H1 (cell line): ENCODE results near the gene RASGRP1. TPM values are rescaled to one million over a fixed set of nuclear protein-coding genes. Genes with fewer than 3 reads are reported as not detected.

Experiments
- CTCF ChIA-PET: fragments of 300-600 bp; sonication (Branson Sonifier 250); formaldehyde crosslinking; loops from one replicate; lab custom pipeline; 2021; ENCODE audit not compliant: partially characterized antibody; lab: Charles Lee
- POLR2A ChIA-PET: fragments of 300-600 bp; sonication (Branson Sonifier 250); formaldehyde crosslinking; loops from one replicate; lab custom pipeline; 2021; ENCODE audit warnings: inconsistent platforms; ENCODE audit not compliant: partially characterized antibody; lab: Charles Lee
- DNase-seq, 2 experiments: peaks; one replicate each; pipeline versions ENCODE4 v3.0.0 to v3.0.0-alpha.2; 2010 to 2022; ENCODE audit warnings: low spot score in 2 of 2, low read depth in 1 of 2, mixed read lengths in 1 of 2
- FAIRE-seq: peaks from 2 replicates; lab custom pipeline; 2011; peaks lifted over from hg19 to GRCh38; lab: Jason Lieb, UNC
- H2AFZ ChIP-seq: 2 replicates; pipeline ENCODE4 v1.8.1; 2012; ENCODE audit warnings: low read length, inconsistent platforms
- H2AK5ac ChIP-seq: 2 replicates; pipeline ENCODE4 v1.6.1; 2013; ENCODE audit warnings: low read depth, low read length
- H2BK120ac ChIP-seq: replicated peaks from 2 replicates; pipeline ENCODE3; 2013; ENCODE audit warnings: low read depth, low read length, inconsistent platforms
- H2BK12ac ChIP-seq: 2 replicates; pipeline ENCODE4 v1.6.1; 2013; ENCODE audit warnings: low read depth, low read length
- H2BK15ac ChIP-seq: 2 replicates; pipeline ENCODE4 v1.6.1; 2013; ENCODE audit warnings: low read length
- H2BK20ac ChIP-seq: 2 replicates; pipeline ENCODE4 v1.6.1; 2013; ENCODE audit warnings: low read length
- H2BK5ac ChIP-seq: 2 replicates; pipeline ENCODE4 v1.6.1; 2013; ENCODE audit warnings: low read depth, low read length
- H3K14ac ChIP-seq: 2 replicates; pipeline ENCODE4 v1.6.1; 2013; ENCODE audit warnings: inconsistent platforms; ENCODE audit not compliant: insufficient read length
- H3K18ac ChIP-seq: 2 replicates; pipeline ENCODE4 v1.6.1; 2013; ENCODE audit warnings: low read length; ENCODE audit errors: extremely low read depth
- H3K23ac ChIP-seq: 2 replicates; pipeline ENCODE4 v1.6.1; 2013; ENCODE audit warnings: inconsistent platforms; ENCODE audit not compliant: insufficient read length
- H3K23me2 ChIP-seq: 2 replicates; pipeline ENCODE4 v1.6.1; 2013; ENCODE audit warnings: low read depth, low read length
- H3K27ac ChIP-seq: 2 replicates; pipeline ENCODE4 v1.6.1; 2011; ENCODE audit warnings: low read depth, low read length, inconsistent platforms
- H3K27me3 ChIP-seq, 4 experiments: replicated peaks in 1 of 4; 1 replicate in 1 of 4; 2 replicates in 3 of 4; pipeline versions ENCODE4 v1.6.1 to v1.8.1; 2011 to 2013; ENCODE audit warnings: low read length in 3 of 4, mild to moderate bottlenecking in 3 of 4, inconsistent platforms in 2 of 4, mixed read lengths in 2 of 4, moderate library complexity in 1 of 4; ENCODE audit not compliant: control insufficient read depth in 3 of 4, insufficient read depth in 3 of 4; ENCODE audit errors: extremely low read depth in 1 of 4
- H3K36me3 ChIP-seq, 4 experiments: 2 replicates each; pipeline versions ENCODE4 v1.6.1 to v1.8.1; 2011 to 2013; ENCODE audit warnings: mild to moderate bottlenecking in 4 of 4, low read length in 3 of 4, moderate library complexity in 2 of 4, control low read depth in 1 of 4, inconsistent platforms in 1 of 4; ENCODE audit not compliant: insufficient read depth in 4 of 4, control insufficient read depth in 2 of 4
- H3K4ac ChIP-seq: replicated peaks from 2 replicates; pipeline ENCODE3; 2013; ENCODE audit warnings: low read length, low read depth, mixed read lengths, inconsistent platforms; ENCODE audit not compliant: insufficient read length
- H3K4me1 ChIP-seq, 4 experiments: replicated peaks in 1 of 4; 1 replicate in 1 of 4; 2 replicates in 3 of 4; pipeline versions ENCODE4 v1.6.1 to v1.8.1; 2011 to 2013; ENCODE audit warnings: low read length in 3 of 4, inconsistent platforms in 2 of 4, mixed read lengths in 1 of 4; ENCODE audit not compliant: insufficient read depth in 4 of 4, control insufficient read depth in 3 of 4
- H3K4me2 ChIP-seq, 2 experiments: 2 replicates each; pipeline versions ENCODE4 v1.6.1 to v1.8.1; 2011 to 2013; ENCODE audit warnings: low read depth in 2 of 2, low read length in 2 of 2, control low read depth in 1 of 2, inconsistent platforms in 1 of 2, mild to moderate bottlenecking in 1 of 2; ENCODE audit not compliant: insufficient read depth in 1 of 2
- H3K4me3 ChIP-seq, 4 experiments: fragments of 200-600, 300-600 bp in 1 of 4; sonication (generic), shearing (Covaris generic), sonication (Bioruptor Twin) in 1 of 4; 2 replicates each; pipeline versions ENCODE4 v1.5.1 to v1.8.1; 2011 to 2016; ENCODE audit warnings: low read length in 4 of 4, low read depth in 3 of 4, control low read depth in 2 of 4, inconsistent platforms in 2 of 4, mild to moderate bottlenecking in 2 of 4, mixed read lengths in 1 of 4, moderate library complexity in 1 of 4; ENCODE audit not compliant: insufficient read depth in 2 of 4; ENCODE audit errors: extremely low read depth in 1 of 4
- H3K56ac ChIP-seq: replicated peaks from 2 replicates; pipeline ENCODE3; 2013; ENCODE audit warnings: low read depth, mild to moderate bottlenecking, mixed read lengths, low read length, inconsistent platforms; ENCODE audit not compliant: insufficient read length
- H3K79me1 ChIP-seq: 2 replicates; pipeline ENCODE4 v1.6.1; 2013; ENCODE audit warnings: low read depth, low read length, control low read depth
- H3K79me2 ChIP-seq, 2 experiments: 2 replicates each; pipeline versions ENCODE4 v1.6.1 to v1.8.1; 2012 to 2013; ENCODE audit warnings: low read length in 2 of 2, mild to moderate bottlenecking in 2 of 2, inconsistent platforms in 1 of 2; ENCODE audit not compliant: insufficient read depth in 2 of 2, control insufficient read depth in 1 of 2
- H3K9ac ChIP-seq, 4 experiments: replicated peaks in 1 of 4; 1 replicate in 1 of 4; 2 replicates in 3 of 4; pipeline versions ENCODE4 v1.6.1 to v1.8.1; 2011 to 2013; ENCODE audit warnings: low read depth in 3 of 4, low read length in 3 of 4, control low read depth in 2 of 4, mild to moderate bottlenecking in 2 of 4, moderate library complexity in 2 of 4, inconsistent platforms in 1 of 4; ENCODE audit errors: extremely low read depth in 1 of 4
- H3K9me3 ChIP-seq, 2 experiments: 2 replicates each; pipeline versions ENCODE4 v1.6.1 to v1.8.1; 2012 to 2013; ENCODE audit warnings: mild to moderate bottlenecking in 2 of 2, moderate library complexity in 2 of 2, control low read depth in 1 of 2, inconsistent platforms in 1 of 2, low read depth in 1 of 2, low read length in 1 of 2, mixed read lengths in 1 of 2; ENCODE audit not compliant: insufficient read depth in 2 of 2
- H4K20me1 ChIP-seq, 2 experiments: replicated peaks in 1 of 2; 2 replicates each; pipeline versions ENCODE3 to v1.8.1; 2011 to 2013; ENCODE audit warnings: inconsistent platforms in 2 of 2, low read length in 2 of 2, mild to moderate bottlenecking in 1 of 2; ENCODE audit not compliant: insufficient read depth in 2 of 2, control insufficient read depth in 1 of 2
- H4K5ac ChIP-seq: 2 replicates; pipeline ENCODE4 v1.6.1; 2013; ENCODE audit warnings: low read length, low read depth, mixed read lengths, inconsistent platforms; ENCODE audit not compliant: insufficient read length
- H4K8ac ChIP-seq: 2 replicates; pipeline ENCODE4 v1.8.0; 2013; ENCODE audit warnings: mild to moderate bottlenecking, moderate library complexity, low read length, inconsistent platforms; ENCODE audit not compliant: insufficient read depth; ENCODE audit errors: extremely low read depth
- H4K91ac ChIP-seq: replicated peaks from 2 replicates; pipeline ENCODE3; 2013; ENCODE audit warnings: low read length, mixed read lengths, inconsistent platforms; ENCODE audit not compliant: insufficient read length
- BCL11A ChIP-seq, 2 experiments: IDR thresholded peaks; one replicate each; pipeline ENCODE4 v1.6.1; 2011; ENCODE audit warnings: low read depth in 2 of 2, low read length in 2 of 2, mild to moderate bottlenecking in 2 of 2
- BRCA1 ChIP-seq: IDR thresholded peaks from 2 replicates; pipeline ENCODE4 v1.6.1; 2012; ENCODE audit warnings: low read depth, low read length, improper control_type of control experiment
- CBX8 ChIP-seq: fragments of 300-800, 300-1000 bp; sonication (generic); IDR thresholded peaks from 2 replicates; pipeline ENCODE4 v1.7.1; 2016; ENCODE audit warnings: low read depth, low read length, borderline replicate concordance
- CEBPB ChIP-seq: IDR thresholded peaks from 2 replicates; pipeline ENCODE4 v1.6.1; 2012; ENCODE audit warnings: low read depth, low read length
- FOSL1 ChIP-seq: IDR thresholded peaks from 2 replicates; pipeline ENCODE4 v1.6.1; 2011; ENCODE audit warnings: mild to moderate bottlenecking, low read depth, low read length, moderate library complexity; ENCODE audit not compliant: insufficient read depth
- KDM1A ChIP-seq: fragments of 200-600, 300-600 bp; sonication (generic); IDR thresholded peaks from 2 replicates; pipeline ENCODE4 v1.7.1; 2016; ENCODE audit warnings: mild to moderate bottlenecking, low read length, borderline replicate concordance
- KDM5A ChIP-seq: fragments of 200-600 bp; IDR thresholded peaks from 2 replicates; pipeline ENCODE4 v1.7.1; 2012; ENCODE audit warnings: mild to moderate bottlenecking, low read length, inconsistent platforms, mixed read lengths
- MAFK ChIP-seq: IDR thresholded peaks from 2 replicates; pipeline ENCODE4 v1.6.1; 2012; ENCODE audit warnings: low read depth, mild to moderate bottlenecking, improper control_type of control experiment, low read length
- RBBP5 ChIP-seq: IDR thresholded peaks from 2 replicates; pipeline ENCODE4 v1.7.1; 2012; ENCODE audit warnings: low read depth, mild to moderate bottlenecking, inconsistent platforms, low read length, moderate library complexity, borderline replicate concordance
- SIN3A ChIP-seq, 2 experiments: IDR thresholded peaks in 1 of 2; conservative IDR thresholded peaks in 1 of 2; 2 replicates each; pipeline ENCODE4 v1.6.1; 2011 to 2012; ENCODE audit warnings: low read length in 2 of 2, improper control_type of control experiment in 1 of 2, low read depth in 1 of 2, mild to moderate bottlenecking in 1 of 2
- SIRT6 ChIP-seq: IDR thresholded peaks from one replicate; pipeline ENCODE4 v1.7.1; 2012; ENCODE audit warnings: low read length, inconsistent platforms
- SRF ChIP-seq: IDR thresholded peaks from 2 replicates; pipeline ENCODE4 v1.6.1; 2011; ENCODE audit warnings: mild to moderate bottlenecking, low read depth, low read length, moderate library complexity
- WGBS, 2 experiments: shearing (Covaris generic) in 1 of 2; methylation state at CpG; one replicate each; pipeline versions ENCODE4 v1.1.6 to v1.1.7; 2013 to 2015; ENCODE audit warnings: low lambda C conversion rate in 2 of 2, mixed read lengths in 2 of 2, inconsistent platforms in 1 of 2, low coverage in 1 of 2, missing lambda C conversion rate in 1 of 2; ENCODE audit not compliant: insufficient replicate concordance in 2 of 2, insufficient coverage in 1 of 2, insufficient read length in 1 of 2; ENCODE audit errors: extremely low coverage in 1 of 2, missing lambda C conversion rate in 1 of 2; 5-methylcytosine and 5-hydroxymethylcytosine counted together
- polyA plus RNA-seq, 7 experiments: library from polyadenylated mRNA; depleted of rRNA in 3 of 7; stranded (reverse) in 5 of 7; unstranded in 2 of 7; fragments of >200 nt in 5 of 7; fragments of 200-250 nt in 2 of 7; gene quantifications; 1 replicate in 5 of 7; 2 replicates in 1 of 7; 4 replicates in 1 of 7; pipeline versions ENCODE4 v1.2.1 to v1.2.3, GENCODE V29; 2011 to 2013; ENCODE audit warnings: missing spikeins in 2 of 7, mixed read lengths in 2 of 7
- total RNA-seq: library from RNA; stranded (reverse); fragmentation: NEBNext Ultra II Directional; extraction: Animal tissue kit (Norgen Biotek cat#: 25700); gene quantifications from 2 replicates; pipeline ENCODE4 v1.2.1, GENCODE V29; 2021
- TF ChIP-seq, protein P1 (sequence below): IDR thresholded peaks from 2 replicates; pipeline ENCODE4 v1.6.1; 2012; ENCODE audit warnings: low read length, inconsistent platforms

RASGRP1 gene
- total and polyA plus RNA-seq, 2 of the 8 experiments (the other 6 are each of a cell fraction or from before 2014, with no cell fraction given): 1.1 to 2.1 TPM

DNA sequence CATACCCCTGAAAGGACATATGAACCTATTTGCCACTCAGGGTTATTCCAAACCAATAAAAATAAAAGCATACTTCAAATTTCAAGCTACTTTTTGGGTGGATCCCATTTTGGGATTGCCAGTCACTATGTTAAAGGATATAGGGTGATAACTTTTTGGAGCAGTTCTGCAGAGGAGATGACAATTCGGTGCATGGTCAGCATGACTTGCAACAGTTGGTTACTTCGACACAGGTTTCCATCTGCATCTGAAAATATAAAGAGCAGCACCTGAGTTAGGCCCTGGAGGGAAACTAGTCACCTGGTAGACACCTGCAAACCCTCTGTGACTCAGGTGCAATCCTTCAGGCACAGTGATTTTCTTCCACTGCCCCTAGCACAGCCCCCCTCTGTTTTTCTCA is 38.5 kb downstream of the RASGRP1 start:
- no peak for DNase-seq
- Histone ChIP-seq H2BK12ac (no peak overlapping the region), H4K20me1 (no peaks in the 10 kb centered on the region), H3K56ac (no peak overlapping the region), H3K4me2 (no peak overlapping the region), H2AK5ac (no peak overlapping the region), H3K14ac (no peak overlapping the region), H3K36me3 (no peaks in the 10 kb centered on the region), H2BK120ac (no peak overlapping the region), H3K23ac (no peak overlapping the region), H3K4me1 (no peaks in the 10 kb centered on the region), H2BK15ac (no peak overlapping the region), H2BK20ac (no peak overlapping the region), H3K27ac (no peak overlapping the region), H2BK5ac (no peak overlapping the region), H2AFZ (no peak overlapping the region), H4K8ac (no peak overlapping the region), H4K5ac (no peak overlapping the region), H3K27me3 (no peaks in the 10 kb centered on the region), H3K9me3 (no peaks in the 10 kb centered on the region), H3K79me2 (no peaks in the 10 kb centered on the region), H3K9ac (no peak overlapping the region), H3K18ac (no peak overlapping the region), H3K79me1 (no peaks in the 10 kb centered on the region), H3K4ac (no peak overlapping the region), H3K4me3 (no peak overlapping the region), H4K91ac (no peak overlapping the region), H3K23me2 (no peaks in the 10 kb centered on the region)
- ChIA-PET CTCF (interaction anchor here (1.0 kb wide), 1 partner anchor 165 kb away, joined by 3 read pairs; no protein-coding TSS in a partner anchor), POLR2A (interaction anchor here (1.1 kb wide), 1 partner anchor 34 kb away, joined by 3 read pairs; no protein-coding TSS in a partner anchor)
- no peak for FAIRE-seq
- TF ChIP-seq BCL11A (IDR thresholded peaks at IDR 0.05; ENCODE audit: low read depth in 2 of 2, low read length in 2 of 2): no peak
- TF ChIP-seq, protein P1, sequence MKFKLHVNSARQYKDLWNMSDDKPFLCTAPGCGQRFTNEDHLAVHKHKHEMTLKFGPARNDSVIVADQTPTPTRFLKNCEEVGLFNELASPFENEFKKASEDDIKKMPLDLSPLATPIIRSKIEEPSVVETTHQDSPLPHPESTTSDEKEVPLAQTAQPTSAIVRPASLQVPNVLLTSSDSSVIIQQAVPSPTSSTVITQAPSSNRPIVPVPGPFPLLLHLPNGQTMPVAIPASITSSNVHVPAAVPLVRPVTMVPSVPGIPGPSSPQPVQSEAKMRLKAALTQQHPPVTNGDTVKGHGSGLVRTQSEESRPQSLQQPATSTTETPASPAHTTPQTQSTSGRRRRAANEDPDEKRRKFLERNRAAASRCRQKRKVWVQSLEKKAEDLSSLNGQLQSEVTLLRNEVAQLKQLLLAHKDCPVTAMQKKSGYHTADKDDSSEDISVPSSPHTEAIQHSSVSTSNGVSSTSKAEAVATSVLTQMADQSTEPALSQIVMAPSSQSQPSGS: no peak
- TF ChIP-seq BRCA1: no peak
- no peak for TF ChIP-seq CEBPB
- no peak for TF ChIP-seq RBBP5
- no peak for TF ChIP-seq SIRT6
- TF ChIP-seq SRF: no peak
- no peak for TF ChIP-seq MAFK
- TF ChIP-seq FOSL1: no peak
- TF ChIP-seq SIN3A (conservative IDR thresholded peaks at IDR 0.05 in 1 of 2, IDR thresholded peaks at IDR 0.05 in 1 of 2; ENCODE audit: low read depth in 1 of 2, low read length in 2 of 2): no peak
- TF ChIP-seq CBX8: no peak
- no peak for TF ChIP-seq KDM5A
- no peak for TF ChIP-seq KDM1A
- 95% methylated on average over 2 of the region's 2 CpGs; no CpG with 5 or more reads in 1 of the 2 experiments for WGBS, 2 experiments
